Measurements from ENCODE around the gene IRAK1. TPM values are rescaled to one million over a fixed set of nuclear protein-coding genes. Genes with fewer than 3 reads are reported as not detected.
A peak's percentile ranks its signal among the peaks of the same experiment; 100 is the strongest.

Gene IRAK1
- total and polyA plus RNA-seq, 2 of the 13 experiments (the other 11 are each of a cell fraction or from before 2014, with no cell fraction given), result 57.7 to 77.3 TPM

DNA sequence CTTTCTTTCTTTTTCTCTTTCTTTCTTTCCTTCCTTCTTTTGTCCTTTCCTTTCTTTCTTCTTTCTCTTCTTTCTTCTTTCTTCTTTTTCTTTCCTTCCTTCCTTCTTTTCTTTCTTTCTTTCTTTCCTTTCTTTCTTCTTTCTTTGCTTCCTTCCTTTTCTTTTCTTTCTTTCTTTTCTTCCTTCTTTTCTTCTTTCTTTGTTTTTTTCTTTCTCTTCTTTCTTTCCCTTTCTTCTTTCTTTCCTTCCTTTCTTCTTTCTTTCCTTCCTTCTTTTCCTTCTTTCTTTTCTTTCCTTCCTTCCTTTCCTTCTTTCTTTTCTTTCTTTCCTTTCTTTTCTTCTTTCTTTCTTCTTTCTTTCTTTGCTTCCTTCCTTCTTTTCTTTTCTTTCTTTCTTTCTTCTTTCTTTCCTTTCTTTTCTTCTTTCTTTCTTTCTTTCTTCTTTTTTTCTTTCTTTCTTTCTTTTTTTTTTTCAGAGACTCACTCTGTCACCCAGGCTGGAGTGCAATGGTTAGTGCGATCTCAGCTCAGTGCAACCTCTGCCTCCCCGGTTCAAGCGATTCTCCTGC is 28.6 kb downstream of the IRAK1 start:
- ChIA-PET CTCF (ENCODE audit: low intra/inter-chr PET ratio, low total read pairs) (no interaction called here), POLR2A (no interaction called here)
- H3K9me3 ChIP-seq (ENCODE audit: low read length), result no peaks in the 10 kb centered on the region
- no peak for DNase-seq (ENCODE audit: low spot score)
- no peak overlapping the region for H2AFZ ChIP-seq (ENCODE audit: low read length)
- no peak overlapping the region for H3K4me3 ChIP-seq (replicated peaks in 1 of 3; ENCODE audit: insufficient read depth in 1 of 3, low read depth in 2 of 3, low read length in 3 of 3)
- no peak overlapping the region for H3K4me2 ChIP-seq (ENCODE audit: low read depth, low read length)
- 96% methylated on average over 3 of the region's 3 CpGs for WGBS (ENCODE audit: low lambda C conversion rate)
- H4K20me1 ChIP-seq (ENCODE audit: insufficient read depth, low read length), result no peaks in the 10 kb centered on the region
- in situ Hi-C loops (cut with HindIII; ENCODE audit: extremely low pct_ligation_motif_present, low pct_unique_long_range_greater_than_20kb) (no loop called here), intact Hi-C loops (cut with micrococcal nuclease; ENCODE audit: unreplicated experiment) (no loop called here)
- H3K27me3 ChIP-seq (ENCODE audit: control insufficient read depth in 1 of 2, insufficient read depth in 2 of 2, low read length in 2 of 2), result no peaks in the 10 kb centered on the region
- no peak overlapping the region for H3K9ac ChIP-seq (ENCODE audit: insufficient read depth, low read depth, low read length)
- BruUV-seq (replicated peaks), result no TSS peak
- H3K36me3 ChIP-seq (replicated peaks in 1 of 2; ENCODE audit: control insufficient read depth in 1 of 2, insufficient read depth in 2 of 2, low read length in 2 of 2), result no peaks in the 10 kb centered on the region
- no peak for TF ChIP-seq RAD51 (IDR thresholded peaks at IDR 0.05; ENCODE audit: borderline replicate concordance)
- no peak for TF ChIP-seq ATF7-NPFF (CRISPR knock-in tag; IDR thresholded peaks at IDR 0.05; ENCODE audit: low read depth)
- no peak for TF ChIP-seq XBP1 (CRISPR knock-in tag; IDR thresholded peaks at IDR 0.05)
- no peak for TF ChIP-seq ZSCAN30 (CRISPR knock-in tag; IDR thresholded peaks at IDR 0.05)
- TF ChIP-seq ZFAT (CRISPR knock-in tag; conservative IDR thresholded peaks at IDR 0.05), result no peak
- TF ChIP-seq, protein P1, sequence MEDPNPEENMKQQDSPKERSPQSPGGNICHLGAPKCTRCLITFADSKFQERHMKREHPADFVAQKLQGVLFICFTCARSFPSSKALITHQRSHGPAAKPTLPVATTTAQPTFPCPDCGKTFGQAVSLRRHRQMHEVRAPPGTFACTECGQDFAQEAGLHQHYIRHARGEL (CRISPR knock-in tag; IDR thresholded peaks at IDR 0.05), result no peak
- no peak for TF ChIP-seq ZNF230 (CRISPR knock-in tag; IDR thresholded peaks at IDR 0.05)
- no peak for TF ChIP-seq ZNF282 (IDR thresholded peaks at IDR 0.05; ENCODE audit: partially characterized antibody)
- FAIRE-seq, result no peak
- peaks cover 30% of the 10 kb centered on the region for H3K4me1 ChIP-seq (ENCODE audit: insufficient read depth, low read length)
- ATAC-seq, result no peak
- no peaks in the 10 kb centered on the region for H3K79me2 ChIP-seq (ENCODE audit: insufficient read depth, low read length)
- H3K27ac ChIP-seq (ENCODE audit: extremely low read length, insufficient read depth, low read length), result no peak overlapping the region

DNA sequence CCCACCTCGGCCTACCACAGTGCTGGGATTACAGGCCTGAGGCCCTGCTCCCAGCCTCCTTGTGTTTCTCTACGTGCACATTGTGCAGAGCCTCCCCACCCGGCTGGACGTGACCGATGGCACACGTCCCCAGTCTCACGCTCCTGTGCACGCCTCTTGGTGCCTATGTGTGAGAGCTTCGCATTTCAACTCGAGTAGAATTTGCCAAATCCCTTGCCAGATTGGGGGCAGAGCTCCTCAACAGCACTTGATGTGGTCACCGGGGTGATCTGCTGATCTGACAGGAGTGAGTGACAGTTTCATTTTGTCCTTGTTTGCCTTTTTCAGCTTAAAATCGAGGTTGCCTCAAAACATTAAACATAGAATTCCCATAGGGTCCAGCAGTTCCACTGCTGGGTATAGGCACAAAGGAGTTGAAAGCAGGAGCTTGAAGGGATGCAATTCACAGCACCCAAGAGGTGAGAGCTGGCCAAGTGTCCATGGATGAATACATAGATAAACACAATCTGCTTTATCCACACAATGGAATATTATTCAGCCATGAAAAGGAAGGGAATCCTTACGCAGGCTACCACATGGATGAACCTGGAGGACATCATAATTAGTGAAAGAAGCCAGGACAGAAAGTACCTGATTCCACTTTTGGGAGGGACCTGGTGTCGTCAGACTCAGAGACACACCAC is 29.6 kb downstream of the IRAK1 start:
- in situ Hi-C loops (cut with HindIII; ENCODE audit: extremely low pct_ligation_motif_present, low pct_unique_long_range_greater_than_20kb), result no loop called here
- no peak for FAIRE-seq
- CTCF ChIA-PET (ENCODE audit: low intra/inter-chr PET ratio, low total read pairs), result no interaction called here

More for the DNA sequence above, 29.6 kb downstream of the IRAK1 start:
- H3K9me3 ChIP-seq (ENCODE audit: low read length), result no peaks in the 10 kb centered on the region
- no peak overlapping the region for H3K9ac ChIP-seq (ENCODE audit: insufficient read depth, low read depth, low read length)
- peaks cover 40% of the 10 kb centered on the region for H3K4me1 ChIP-seq (ENCODE audit: insufficient read depth, low read length)
- intact Hi-C loops (cut with micrococcal nuclease; ENCODE audit: unreplicated experiment), result no loop called here
- POLR2A ChIA-PET, result interaction anchor here (1.9 kb wide), 1 partner anchor 16 kb away, joined by 5 read pairs; no protein-coding TSS in a partner anchor
- H3K79me2 ChIP-seq (ENCODE audit: insufficient read depth, low read length), result no peaks in the 10 kb centered on the region
- H3K4me2 ChIP-seq (ENCODE audit: low read depth, low read length), result no peak overlapping the region
- no peaks in the 10 kb centered on the region for H4K20me1 ChIP-seq (ENCODE audit: insufficient read depth, low read length)
- no peak overlapping the region for H3K27ac ChIP-seq (ENCODE audit: extremely low read length, insufficient read depth, low read length)
- DNase-seq (ENCODE audit: low spot score) (no peak), ATAC-seq (no peak)
- no peaks in the 10 kb centered on the region for H3K27me3 ChIP-seq (ENCODE audit: control insufficient read depth in 1 of 2, insufficient read depth in 2 of 2, low read length in 2 of 2)
- WGBS (ENCODE audit: low lambda C conversion rate), result 80% methylated on average over 4 of the region's 14 CpGs
- H3K4me3 ChIP-seq (replicated peaks in 1 of 3; ENCODE audit: insufficient read depth in 1 of 3, low read depth in 2 of 3, low read length in 3 of 3), result no peak overlapping the region
- H3K36me3 ChIP-seq (replicated peaks in 1 of 2; ENCODE audit: control insufficient read depth in 1 of 2, insufficient read depth in 2 of 2, low read length in 2 of 2), result no peaks in the 10 kb centered on the region
- no TSS peak for BruUV-seq (replicated peaks)
- TF ChIP-seq, protein P2, sequence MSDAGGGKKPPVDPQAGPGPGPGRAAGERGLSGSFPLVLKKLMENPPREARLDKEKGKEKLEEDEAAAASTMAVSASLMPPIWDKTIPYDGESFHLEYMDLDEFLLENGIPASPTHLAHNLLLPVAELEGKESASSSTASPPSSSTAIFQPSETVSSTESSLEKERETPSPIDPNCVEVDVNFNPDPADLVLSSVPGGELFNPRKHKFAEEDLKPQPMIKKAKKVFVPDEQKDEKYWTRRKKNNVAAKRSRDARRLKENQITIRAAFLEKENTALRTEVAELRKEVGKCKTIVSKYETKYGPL (CRISPR knock-in tag; IDR thresholded peaks at IDR 0.05), result no peak
- TF ChIP-seq ZSCAN9 (CRISPR knock-in tag; IDR thresholded peaks at IDR 0.05; ENCODE audit: borderline replicate concordance), result no peak
- no peak for TF ChIP-seq ZIK1 (CRISPR knock-in tag; IDR thresholded peaks at IDR 0.05; ENCODE audit: borderline replicate concordance, low read depth)
- TF ChIP-seq GPN1 (CRISPR knock-in tag; IDR thresholded peaks at IDR 0.05; ENCODE audit: borderline replicate concordance), result no peak
- TF ChIP-seq, protein P3, sequence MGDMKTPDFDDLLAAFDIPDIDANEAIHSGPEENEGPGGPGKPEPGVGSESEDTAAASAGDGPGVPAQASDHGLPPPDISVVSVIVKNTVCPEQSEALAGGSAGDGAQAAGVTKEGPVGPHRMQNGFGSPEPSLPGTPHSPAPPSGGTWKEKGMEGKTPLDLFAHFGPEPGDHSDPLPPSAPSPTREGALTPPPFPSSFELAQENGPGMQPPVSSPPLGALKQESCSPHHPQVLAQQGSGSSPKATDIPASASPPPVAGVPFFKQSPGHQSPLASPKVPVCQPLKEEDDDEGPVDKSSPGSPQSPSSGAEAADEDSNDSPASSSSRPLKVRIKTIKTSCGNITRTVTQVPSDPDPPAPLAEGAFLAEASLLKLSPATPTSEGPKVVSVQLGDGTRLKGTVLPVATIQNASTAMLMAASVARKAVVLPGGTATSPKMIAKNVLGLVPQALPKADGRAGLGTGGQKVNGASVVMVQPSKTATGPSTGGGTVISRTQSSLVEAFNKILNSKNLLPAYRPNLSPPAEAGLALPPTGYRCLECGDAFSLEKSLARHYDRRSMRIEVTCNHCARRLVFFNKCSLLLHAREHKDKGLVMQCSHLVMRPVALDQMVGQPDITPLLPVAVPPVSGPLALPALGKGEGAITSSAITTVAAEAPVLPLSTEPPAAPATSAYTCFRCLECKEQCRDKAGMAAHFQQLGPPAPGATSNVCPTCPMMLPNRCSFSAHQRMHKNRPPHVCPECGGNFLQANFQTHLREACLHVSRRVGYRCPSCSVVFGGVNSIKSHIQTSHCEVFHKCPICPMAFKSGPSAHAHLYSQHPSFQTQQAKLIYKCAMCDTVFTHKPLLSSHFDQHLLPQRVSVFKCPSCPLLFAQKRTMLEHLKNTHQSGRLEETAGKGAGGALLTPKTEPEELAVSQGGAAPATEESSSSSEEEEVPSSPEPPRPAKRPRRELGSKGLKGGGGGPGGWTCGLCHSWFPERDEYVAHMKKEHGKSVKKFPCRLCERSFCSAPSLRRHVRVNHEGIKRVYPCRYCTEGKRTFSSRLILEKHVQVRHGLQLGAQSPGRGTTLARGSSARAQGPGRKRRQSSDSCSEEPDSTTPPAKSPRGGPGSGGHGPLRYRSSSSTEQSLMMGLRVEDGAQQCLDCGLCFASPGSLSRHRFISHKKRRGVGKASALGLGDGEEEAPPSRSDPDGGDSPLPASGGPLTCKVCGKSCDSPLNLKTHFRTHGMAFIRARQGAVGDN (CRISPR knock-in tag; IDR thresholded peaks at IDR 0.05), result peak; percentile 7; the same call in 1 of the 2 replicates
- no peak overlapping the region for H2AFZ ChIP-seq (ENCODE audit: low read length)

Measured in HepG2 (cell line).